Testis (tissue), 5 donors: Measurements from ENCODE around the gene LMAN2L. TPM values are rescaled to one million over a fixed set of nuclear protein-coding genes. Genes with fewer than 3 reads are reported as not detected.

Experiments
- DNase-seq: peaks from one replicate; pipeline ENCODE4 v3.0.0-alpha.2; 2019
- H3K27ac ChIP-seq, 2 donors: fragments of 200-600 bp; sonication (generic); one replicate each; pipeline ENCODE4 v1.5.1; 2019
- H3K27me3 ChIP-seq: fragments of 200-600 bp; sonication (generic); one replicate; pipeline ENCODE4 v1.5.1; 2019
- H3K36me3 ChIP-seq: fragments of 200-600 bp; sonication (generic); one replicate; pipeline ENCODE4 v1.5.1; 2017; ENCODE audit warnings: low read depth; ENCODE audit errors: missing control alignments
- H3K4me1 ChIP-seq: fragments of 200-600 bp; sonication (generic); one replicate; pipeline ENCODE4 v1.5.1; 2019
- H3K4me3 ChIP-seq, 2 donors: fragments of 200-600 bp; sonication (generic); one replicate each; pipeline ENCODE4 v1.5.1; 2017 to 2019
- H3K9me3 ChIP-seq: fragments of 200-600 bp; sonication (generic); one replicate; pipeline ENCODE4 v1.5.1; 2017
- CTCF ChIP-seq, 3 experiments: fragments of 450-650 bp in 2 of 3; fragments of 200-600 bp in 1 of 3; sonication (generic) in 1 of 3; IDR thresholded peaks; one replicate each; pipeline ENCODE4 v1.5.1; 2016 to 2019; ENCODE audit warnings: antibody characterized with exemption in 3 of 3, mild to moderate bottlenecking in 2 of 3, moderate library complexity in 1 of 3
- POLR2A ChIP-seq: fragments of 450-650 bp; IDR thresholded peaks from one replicate; pipeline ENCODE4 v1.6.1; 2017; ENCODE audit warnings: antibody characterized with exemption, mild to moderate bottlenecking, moderate library complexity
- WGBS, 2 donors: methylation state at CpG; one replicate each; pipeline ENCODE4 v1.1.5; 2018; 5-methylcytosine and 5-hydroxymethylcytosine counted together
- intact Hi-C: fragments of 100-400 bp; cut with DNase I; formaldehyde crosslinking; loops from one replicate; pipeline ENCODE4 v1.15.1; 2023; ENCODE audit warnings: low total_unique reads
- long read RNA-seq, 2 donors: transcript quantifications; one replicate each; lab custom pipeline, GENCODE V29; 2026
- polyA plus RNA-seq: library from polyadenylated mRNA; stranded (reverse); fragments of 350-450 nt; fragmentation: Illumina TruSeq; extraction: RNeasy Lipid Tissue Mini Kit (QIAGEN cat#74804); gene quantifications from one replicate; pipeline ENCODE4 v1.2.3, GENCODE V29; 2014; ENCODE audit warnings: low read depth, low replicate concordance; ENCODE audit not compliant: insufficient read depth
- total RNA-seq, 2 donors: library from RNA; depleted of rRNA; stranded (reverse); fragments of >200 nt; gene quantifications; one replicate each; pipeline ENCODE4 v1.2.3, GENCODE V29; 2016

The LMAN2L gene
- total RNA-seq (10 to 100 TPM; 24.2 to 24.5 TPM), polyA plus RNA-seq (25.2 TPM)
- long read RNA-seq, donor 1, transcript LMAN2L-201 (8 exons, 2,397 nt), result major isoform, 16 of 17 reads
- long read RNA-seq, donor 1, partial matches to known transcripts, result 0 of 17 reads
- long read RNA-seq, donor 1, other reads (novel, unspliced or antisense), result 0 of 17 reads
- long read RNA-seq, donor 2, transcript LMAN2L-201 (8 exons, 2,397 nt), result major isoform, 7 of 9 reads
- long read RNA-seq, donor 2, partial matches to known transcripts, result 0 of 9 reads
- long read RNA-seq, donor 2, other reads (novel, unspliced or antisense), result 0 of 9 reads

- intact Hi-C loops, result no loop called here
- Histone ChIP-seq H3K27me3 (no peaks in the 10 kb centered on the region), H3K4me3 (peak within 1 kb of the TSS; percentile 80 to 90), H3K36me3 (no peaks in the 10 kb centered on the region), H3K9me3 (no peaks in the 10 kb centered on the region), H3K4me1 (peaks cover 8% of the 10 kb centered on the region), H3K27ac (peak within 1 kb of the TSS; percentile 68 to 85)
- WGBS, 2 donors, result 0 to 1% methylated on average over 37 to 43 of the region's 43 CpGs
- TF ChIP-seq POLR2A (no peak), CTCF (IDR thresholded peaks at IDR 0.05) (peak in 1 of 3 experiments; percentile 2)
- DNase-seq, result peak; percentile 99
Observed at GRCh38 chr2:96739633-96740428, at the start of gene LMAN2L. LMAN2L (minus strand) TSS chr2:96740064; CDS start chr2:96740040, 24 bp downstream.

- no peak overlapping the region for H3K27ac ChIP-seq
- intact Hi-C loops, result no loop called here
- H3K4me3 ChIP-seq, result no peak overlapping the region
Observed at GRCh38 chr2:96789245-96789617, 49.4 kb upstream of the LMAN2L start.

GRCh38 chr2:96788442-96789244 is 48.8 kb upstream of the LMAN2L start:
- no peak overlapping the region for H3K4me3 ChIP-seq
- H3K27me3 ChIP-seq, result no peaks in the 10 kb centered on the region
- H3K36me3 ChIP-seq, result no peaks in the 10 kb centered on the region
- H3K27ac ChIP-seq, result no peak overlapping the region
- DNase-seq, result peak; percentile 57
- TF ChIP-seq CTCF (IDR thresholded peaks at IDR 0.05) (no peak), POLR2A (no peak)
- H3K9me3 ChIP-seq, result no peaks in the 10 kb centered on the region
- WGBS, 2 donors, result 74 to 83% methylated on average over 16 to 17 of the region's 17 CpGs
- intact Hi-C loops, result no loop called here
- H3K4me1 ChIP-seq, result no peaks in the 10 kb centered on the region

More at GRCh38 chr2:96789245-96789617, 49.4 kb upstream of the LMAN2L start:
- DNase-seq, result no peak
- WGBS, 2 donors, result 84 to 86% methylated on average over 6 of the region's 6 CpGs
- Histone ChIP-seq H3K36me3 (no peaks in the 10 kb centered on the region), H3K4me1 (no peaks in the 10 kb centered on the region), H3K9me3 (no peaks in the 10 kb centered on the region), H3K27me3 (no peaks in the 10 kb centered on the region)
- no peak for TF ChIP-seq CTCF (IDR thresholded peaks at IDR 0.05)
- TF ChIP-seq POLR2A, result no peak

GRCh38 chr2:96787411-96787810 is 47.5 kb upstream of the LMAN2L start:
- Histone ChIP-seq H3K36me3 (no peaks in the 10 kb centered on the region), H3K27ac (no peak overlapping the region), H3K4me3 (no peak overlapping the region), H3K9me3 (no peaks in the 10 kb centered on the region), H3K4me1 (no peaks in the 10 kb centered on the region), H3K27me3 (no peaks in the 10 kb centered on the region)
- intact Hi-C loops, result no loop called here
- WGBS, 2 donors, result 98 to 100% methylated on average over 3 of the region's 3 CpGs
- DNase-seq, result no peak
- no peak for TF ChIP-seq POLR2A
- no peak for TF ChIP-seq CTCF (IDR thresholded peaks at IDR 0.05)
